Thyroid gland (tissue), 4 donors: ENCODE data around the gene GAMT.

Experiments used
- CTCF ChIP-seq, 6 experiments: fragments of 200-600 bp in 3 of 6; fragments of 450-650 bp in 3 of 6; sonication (generic) in 3 of 6; IDR thresholded peaks; one replicate each; pipeline ENCODE4 v1.5.1; 2016 to 2019; ENCODE audit warnings: antibody characterized with exemption in 6 of 6, mild to moderate bottlenecking in 2 of 6, inconsistent platforms in 1 of 6, moderate library complexity in 1 of 6
- POLR2A ChIP-seq, 2 donors: fragments of 450-650 bp; IDR thresholded peaks; one replicate each; pipeline ENCODE4 v1.6.1; 2017; ENCODE audit warnings: antibody characterized with exemption in 2 of 2, mild to moderate bottlenecking in 2 of 2, moderate library complexity in 1 of 2

GRCh38 chr19:1418951-1419738 lies 17.8 kb upstream of the GAMT start:
- TF ChIP-seq CTCF (IDR thresholded peaks at IDR 0.05) (no peak), POLR2A (IDR thresholded peaks at IDR 0.05) (no peak)
